HepG2 (cell line): ENCODE data around the gene TBCB. TPM values are rescaled to one million over a fixed set of nuclear protein-coding genes. Genes with fewer than 3 reads are reported as not detected.
A peak's percentile ranks its signal among the peaks of the same experiment; 100 is the strongest.

Source experiments
- ARID2 ChIP-seq: sonication (generic); formaldehyde crosslinking; IDR thresholded peaks from 2 replicates; pipeline ENCODE4 v1.8.1; 2022; ENCODE audit warnings: mild to moderate bottlenecking, missing genetic modification reagents, borderline replicate concordance
- GABPA ChIP-seq, 2 experiments: IDR thresholded peaks; 2 replicates each; pipeline ENCODE4 v1.6.1; 2011 to 2016; ENCODE audit warnings: low read depth in 2 of 2, low read length in 1 of 2, missing biosample characterization in 1 of 2, missing genetic modification characterization in 1 of 2
- GFI1 ChIP-seq: sonication (generic); formaldehyde crosslinking; IDR thresholded peaks from 2 replicates; pipeline ENCODE4 v1.5.0; 2020; ENCODE audit warnings: missing genetic modification reagents, mild to moderate bottlenecking, borderline replicate concordance
- GTF3A ChIP-seq: sonication (generic); formaldehyde crosslinking; conservative IDR thresholded peaks from 2 replicates; pipeline ENCODE4 v1.4.0; 2020; ENCODE audit warnings: mild to moderate bottlenecking, missing genetic modification reagents
- HES4 ChIP-seq: sonication (generic); formaldehyde crosslinking; IDR thresholded peaks from 2 replicates; pipeline ENCODE4 v1.9.0; 2021; ENCODE audit warnings: mild to moderate bottlenecking, missing genetic modification reagents, borderline replicate concordance
- HNF4G ChIP-seq, 2 experiments: sonication (generic) in 1 of 2; formaldehyde crosslinking in 1 of 2; IDR thresholded peaks; 2 replicates each; pipeline versions ENCODE4 v1.4.0 to v1.6.1; 2011 to 2020; ENCODE audit warnings: borderline replicate concordance in 2 of 2, low read depth in 2 of 2, mild to moderate bottlenecking in 2 of 2, low read length in 1 of 2, missing genetic modification reagents in 1 of 2, moderate library complexity in 1 of 2
- HOXA3 ChIP-seq: sonication (generic); formaldehyde crosslinking; IDR thresholded peaks from 2 replicates; pipeline ENCODE4 v1.5.0; 2020; ENCODE audit warnings: missing genetic modification reagents
- HOXA9 ChIP-seq: sonication (generic); formaldehyde crosslinking; IDR thresholded peaks from 2 replicates; pipeline ENCODE4 v1.8.1; 2022; ENCODE audit warnings: missing genetic modification reagents, mild to moderate bottlenecking, moderate library complexity, borderline replicate concordance
- KDM5A ChIP-seq: fragments of 200-600 bp; sonication (generic); IDR thresholded peaks from 2 replicates; pipeline ENCODE4 v1.7.0; 2018; ENCODE audit warnings: antibody characterized with exemption, mild to moderate bottlenecking, low read length, borderline replicate concordance
- KDM5B ChIP-seq: sonication (generic); formaldehyde crosslinking; IDR thresholded peaks from 2 replicates; pipeline ENCODE4 v1.4.0; 2020; ENCODE audit warnings: missing genetic modification reagents, mild to moderate bottlenecking, borderline replicate concordance
- MXD1 ChIP-seq: sonication (generic); formaldehyde crosslinking; IDR thresholded peaks from 2 replicates; pipeline ENCODE4 v1.4.0; 2020; ENCODE audit warnings: mild to moderate bottlenecking, missing genetic modification reagents
- SAP130 ChIP-seq: IDR thresholded peaks from 2 replicates; pipeline ENCODE4 v1.6.1; 2016; ENCODE audit warnings: low read depth
- TGIF2 ChIP-seq: IDR thresholded peaks from 2 replicates; pipeline ENCODE4 v1.6.1; 2016; ENCODE audit warnings: control low read depth, missing compliant biosample characterization
- ZC3H4 ChIP-seq: sonication (generic); formaldehyde crosslinking; IDR thresholded peaks from 2 replicates; pipeline ENCODE4 v1.4.0; 2020; ENCODE audit warnings: missing genetic modification reagents, borderline replicate concordance
- ZIK1 ChIP-seq: sonication (generic); formaldehyde crosslinking; IDR thresholded peaks from 2 replicates; pipeline ENCODE4 v1.5.0; 2020; ENCODE audit warnings: mild to moderate bottlenecking, low read depth, missing genetic modification reagents, borderline replicate concordance
- ZNF18 ChIP-seq: sonication (generic); formaldehyde crosslinking; IDR thresholded peaks from 2 replicates; pipeline ENCODE4 v1.8.0; 2022; ENCODE audit warnings: mild to moderate bottlenecking, missing genetic modification reagents; ENCODE audit not compliant: insufficient replicate concordance
- ZNF230 ChIP-seq: sonication (generic); formaldehyde crosslinking; IDR thresholded peaks from 2 replicates; pipeline ENCODE4 v1.4.0; 2020; ENCODE audit warnings: mild to moderate bottlenecking, missing genetic modification reagents
- ZNF235 ChIP-seq: sonication (generic); formaldehyde crosslinking; IDR thresholded peaks from 2 replicates; pipeline ENCODE4 v1.8.1; 2023; ENCODE audit warnings: mild to moderate bottlenecking, missing genetic modification reagents, borderline replicate concordance
- ZNF275 ChIP-seq: sonication (generic); formaldehyde crosslinking; IDR thresholded peaks from 2 replicates; pipeline ENCODE4 v1.8.0; 2022; ENCODE audit warnings: missing genetic modification reagents, mild to moderate bottlenecking, inconsistent platforms, borderline replicate concordance
- ZNF446 ChIP-seq: sonication (generic); formaldehyde crosslinking; IDR thresholded peaks from 2 replicates; pipeline ENCODE4 v1.5.0; 2020; ENCODE audit warnings: mild to moderate bottlenecking, missing genetic modification reagents
- ZNF468 ChIP-seq: sonication (generic); formaldehyde crosslinking; IDR thresholded peaks from 2 replicates; pipeline ENCODE4 v1.8.0; 2022; ENCODE audit warnings: mild to moderate bottlenecking, moderate library complexity, missing genetic modification reagents
- ZNF598 ChIP-seq: sonication (generic); formaldehyde crosslinking; IDR thresholded peaks from 2 replicates; pipeline ENCODE4 v1.5.1; 2020; ENCODE audit warnings: mild to moderate bottlenecking, missing genetic modification reagents, borderline replicate concordance
- ZNF709 ChIP-seq: sonication (generic); formaldehyde crosslinking; IDR thresholded peaks from 2 replicates; pipeline ENCODE4 v1.5.0; 2020; ENCODE audit warnings: mild to moderate bottlenecking, missing genetic modification reagents
- ZNF772 ChIP-seq: sonication (generic); formaldehyde crosslinking; IDR thresholded peaks from 2 replicates; pipeline ENCODE4 v1.5.0; 2020; ENCODE audit warnings: mild to moderate bottlenecking, missing genetic modification reagents
- polyA plus RNA-seq, 8 experiments: library from polyadenylated mRNA; depleted of rRNA in 3 of 8; stranded (reverse) in 7 of 8; unstranded in 1 of 8; fragments of >200 nt; fragmentation: Illumina TruSeq in 4 of 8; extraction: Trizol in 4 of 8; gene quantifications; 2 replicates each; pipeline versions ENCODE4 v1.2.1 to v1.2.3, GENCODE V29; 2011 to 2016; ENCODE audit warnings: low read depth in 4 of 8, missing spikeins in 1 of 8, mixed read lengths in 1 of 8; ENCODE audit not compliant: insufficient read depth in 1 of 8
- total RNA-seq, 5 experiments: library from RNA; depleted of rRNA; stranded (reverse); fragments of >200 nt; fragmentation: Illumina TruSeq; extraction: Trizol; gene quantifications; 2 replicates each; pipeline ENCODE4 v1.2.3, GENCODE V29; 2016; ENCODE audit warnings: low read depth in 1 of 5

The TBCB gene
- total and polyA plus RNA-seq, 2 of the 13 experiments (the other 11 are each of a cell fraction or from before 2014, with no cell fraction given) = 271 to 276 TPM

GRCh38 chr19:36140304-36141038, 25.2 kb downstream of the TBCB start (continued):
- TF ChIP-seq KDM5B (CRISPR knock-in tag) (no peak), ARID2 (no peak), ZNF598 (no peak), GABPA (IDR thresholded peaks at IDR 0.05; ENCODE audit: low read depth, low read length) (peak; percentile 31), GABPA (CRISPR knock-in tag; IDR thresholded peaks at IDR 0.05; ENCODE audit: low read depth) (peak; percentile 80), KDM5A (peak; percentile 38; the same call in 1 of the 2 replicates), ZNF468 (no peak), ZNF235 (0 out of 2 replicates have a peak, but pooled peaks have one; percentile 20), ZC3H4 (CRISPR knock-in tag) (no peak), ZNF18 (peak; percentile 3), ZNF709 (CRISPR knock-in tag) (peak; percentile 72; the same call in 1 of the 2 replicates), HES4 (CRISPR knock-in tag) (0 out of 2 replicates have a peak, but pooled peaks have one; percentile 27), GFI1 (CRISPR knock-in tag) (0 out of 2 replicates have a peak, but pooled peaks have one; percentile 16), ZNF275 (CRISPR knock-in tag) (peak; percentile 14; the same call in 1 of the 2 replicates), MXD1 (CRISPR knock-in tag) (no peak), SAP130 (CRISPR knock-in tag) (peak; percentile 22), ZNF772 (peak; percentile 48; the same call in 1 of the 2 replicates), HOXA3 (CRISPR knock-in tag) (peak; percentile 30; the same call in 1 of the 2 replicates), GTF3A (CRISPR knock-in tag) (no peak), HNF4G (IDR thresholded peaks at IDR 0.05; ENCODE audit: borderline replicate concordance, low read depth, low read length) (no peak), HNF4G (CRISPR knock-in tag; IDR thresholded peaks at IDR 0.05; ENCODE audit: borderline replicate concordance, low read depth) (no peak), HOXA9 (no peak), ZIK1 (CRISPR knock-in tag) (peak; percentile 13; the same call in 1 of the 2 replicates), ZNF446 (CRISPR knock-in tag) (no peak), ZNF230 (CRISPR knock-in tag) (no peak), TGIF2 (peak; percentile 20)
